GM12873 (cell line): Measurements from ENCODE around the gene COL7A1.

Experiments
- TF ChIP-seq, protein P1 (sequence below): IDR thresholded peaks from 2 replicates; pipeline ENCODE4 v1.5.1; 2012; ENCODE audit warnings: low read depth, mild to moderate bottlenecking, moderate library complexity, low read length, control low read depth; ENCODE audit not compliant: insufficient read depth; ENCODE audit errors: missing control alignments

COL7A1 gene

DNA sequence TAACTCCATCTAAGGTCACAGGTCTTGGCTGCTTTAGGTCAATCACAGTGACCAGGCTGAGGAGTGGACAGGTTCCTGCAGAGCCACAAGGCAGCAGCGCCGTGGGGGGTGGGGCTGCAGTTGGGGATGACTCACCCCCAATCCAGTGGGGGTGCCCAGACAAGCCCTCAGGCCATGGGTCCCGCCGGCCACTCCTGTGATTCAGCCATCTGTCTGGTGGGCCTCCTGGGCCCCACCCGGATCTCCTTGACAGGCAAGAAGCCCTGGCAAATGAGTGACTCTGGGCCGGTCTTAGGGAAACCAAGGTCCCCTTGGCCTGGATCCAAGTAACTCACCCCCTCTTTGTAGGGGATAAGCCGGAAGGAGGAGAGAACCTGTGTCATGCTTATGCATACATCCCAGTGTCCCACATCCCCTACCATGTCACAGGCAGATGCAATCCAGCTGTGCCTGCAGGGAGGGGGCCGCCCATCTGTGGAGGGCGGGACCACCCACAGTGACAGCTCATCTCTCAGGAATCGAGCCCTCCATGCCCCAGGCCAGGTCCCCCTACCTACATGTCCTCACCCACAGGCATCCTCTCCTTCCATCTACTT is 495 bp upstream of the COL7A1 start:
- TF ChIP-seq, protein P1, sequence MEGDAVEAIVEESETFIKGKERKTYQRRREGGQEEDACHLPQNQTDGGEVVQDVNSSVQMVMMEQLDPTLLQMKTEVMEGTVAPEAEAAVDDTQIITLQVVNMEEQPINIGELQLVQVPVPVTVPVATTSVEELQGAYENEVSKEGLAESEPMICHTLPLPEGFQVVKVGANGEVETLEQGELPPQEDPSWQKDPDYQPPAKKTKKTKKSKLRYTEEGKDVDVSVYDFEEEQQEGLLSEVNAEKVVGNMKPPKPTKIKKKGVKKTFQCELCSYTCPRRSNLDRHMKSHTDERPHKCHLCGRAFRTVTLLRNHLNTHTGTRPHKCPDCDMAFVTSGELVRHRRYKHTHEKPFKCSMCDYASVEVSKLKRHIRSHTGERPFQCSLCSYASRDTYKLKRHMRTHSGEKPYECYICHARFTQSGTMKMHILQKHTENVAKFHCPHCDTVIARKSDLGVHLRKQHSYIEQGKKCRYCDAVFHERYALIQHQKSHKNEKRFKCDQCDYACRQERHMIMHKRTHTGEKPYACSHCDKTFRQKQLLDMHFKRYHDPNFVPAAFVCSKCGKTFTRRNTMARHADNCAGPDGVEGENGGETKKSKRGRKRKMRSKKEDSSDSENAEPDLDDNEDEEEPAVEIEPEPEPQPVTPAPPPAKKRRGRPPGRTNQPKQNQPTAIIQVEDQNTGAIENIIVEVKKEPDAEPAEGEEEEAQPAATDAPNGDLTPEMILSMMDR: no peak

DNA sequence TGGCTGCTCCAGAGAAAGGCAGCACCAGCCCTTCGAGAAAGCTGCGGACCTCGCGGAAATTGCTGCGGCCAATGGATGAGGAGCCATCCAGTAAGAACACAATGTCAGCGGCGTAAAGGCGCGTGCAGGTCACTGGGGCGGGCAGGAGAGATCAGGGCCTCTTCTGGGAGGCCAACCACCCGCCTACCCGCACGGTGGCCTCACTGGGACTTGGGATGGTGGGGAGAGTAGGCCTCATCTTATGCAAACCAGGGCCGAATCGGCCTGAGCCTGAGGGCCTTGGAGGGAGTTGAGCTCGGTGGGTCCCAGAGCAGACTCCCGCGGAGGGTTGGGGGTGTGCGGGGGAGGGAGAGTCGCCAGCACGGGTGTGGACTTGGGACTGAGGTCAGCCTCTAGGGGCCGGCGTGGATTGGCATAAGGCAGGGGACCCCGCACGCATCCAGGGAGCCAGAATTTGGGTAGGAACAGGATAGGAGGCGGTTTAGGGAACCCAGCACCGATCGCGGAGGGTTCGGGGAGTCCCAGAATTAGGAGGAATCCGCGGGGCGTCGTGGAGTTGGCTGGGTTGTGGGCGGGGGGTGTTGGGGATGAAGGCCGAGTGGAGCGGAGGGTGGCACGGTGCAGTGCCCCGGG is 596 bp downstream of the COL7A1 start:
- TF ChIP-seq, protein P1: no peak

DNA sequence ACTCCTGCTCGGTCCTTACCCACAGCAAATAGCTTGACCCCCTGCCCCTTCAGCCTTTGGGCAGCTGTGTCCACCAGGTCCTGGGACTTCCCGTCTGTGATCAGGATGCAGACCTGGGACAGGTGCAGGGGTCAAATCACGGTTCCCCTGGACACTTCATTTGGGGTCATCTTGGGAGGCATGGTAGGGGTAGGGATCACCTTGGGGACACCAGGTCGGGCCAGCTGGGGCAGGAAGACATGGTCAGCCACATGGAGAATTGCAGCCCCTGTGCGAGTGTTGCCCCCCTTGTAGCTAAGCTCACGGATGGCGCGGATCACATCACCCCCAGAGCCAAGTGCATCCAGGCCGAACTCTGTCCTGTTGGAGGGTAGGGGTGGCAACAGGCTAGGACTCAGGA is 1.8 kb downstream of the COL7A1 start:
- TF ChIP-seq, protein P1: no peak

DNA sequence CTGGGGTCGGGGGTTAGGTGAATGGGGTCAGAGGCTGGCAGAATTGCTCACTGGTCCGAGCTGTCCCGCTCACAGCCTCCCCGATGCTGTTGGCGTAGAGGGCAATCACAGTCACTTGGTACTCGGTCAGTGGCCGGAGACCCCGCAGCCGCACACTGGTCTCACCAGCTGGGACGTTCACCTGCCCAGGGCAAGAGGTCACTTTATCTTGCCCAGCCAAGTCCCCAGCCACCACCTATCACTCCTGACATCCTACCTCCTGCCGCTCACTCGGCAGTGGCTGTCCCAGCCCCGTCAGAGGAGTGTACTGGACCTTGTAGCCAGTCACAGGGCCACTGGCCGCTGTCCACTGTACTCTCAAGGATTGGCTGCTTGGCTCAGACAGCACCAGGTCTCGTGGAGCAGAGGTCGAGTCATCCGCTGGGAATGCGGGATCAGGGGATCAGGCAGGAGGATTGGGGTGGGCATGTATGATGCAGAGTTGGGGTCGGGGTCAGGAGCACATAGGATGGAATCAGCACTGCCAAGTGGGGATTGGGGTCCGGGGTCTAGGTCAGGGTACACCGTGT is 2.5 kb downstream of the COL7A1 start:
- TF ChIP-seq, protein P1: no peak

DNA sequence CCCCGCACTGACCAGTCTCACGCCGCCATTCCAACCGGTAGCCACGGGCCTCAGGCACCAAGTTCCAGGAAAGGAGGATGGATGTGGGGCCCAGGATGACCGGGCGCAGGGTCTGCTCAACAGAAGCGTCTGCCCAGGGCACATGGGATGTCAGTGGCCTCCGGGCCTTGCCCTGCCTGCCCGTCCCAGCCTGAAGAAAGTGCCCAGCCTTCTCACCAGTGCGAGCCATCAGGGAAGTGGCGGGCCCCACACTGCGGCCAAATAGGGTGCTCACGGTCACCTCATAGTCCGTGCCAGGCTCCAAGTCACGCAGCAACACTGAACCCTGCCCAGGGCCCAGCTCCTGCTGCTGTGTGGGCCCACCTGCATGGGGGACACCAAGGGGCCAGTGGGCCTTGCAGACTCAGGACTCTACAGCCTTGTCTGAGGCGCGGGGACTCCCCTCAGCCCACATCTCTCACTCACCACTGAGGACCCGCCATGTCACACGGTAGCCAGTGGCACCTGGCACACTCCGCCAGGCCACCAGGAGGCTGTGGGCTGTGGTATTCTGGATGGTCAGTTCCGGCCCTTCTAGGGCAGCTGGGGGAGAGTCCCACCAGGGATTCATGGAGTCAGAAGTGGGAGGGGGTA is 3.1 kb downstream of the COL7A1 start:
- TF ChIP-seq, protein P1: no peak

DNA sequence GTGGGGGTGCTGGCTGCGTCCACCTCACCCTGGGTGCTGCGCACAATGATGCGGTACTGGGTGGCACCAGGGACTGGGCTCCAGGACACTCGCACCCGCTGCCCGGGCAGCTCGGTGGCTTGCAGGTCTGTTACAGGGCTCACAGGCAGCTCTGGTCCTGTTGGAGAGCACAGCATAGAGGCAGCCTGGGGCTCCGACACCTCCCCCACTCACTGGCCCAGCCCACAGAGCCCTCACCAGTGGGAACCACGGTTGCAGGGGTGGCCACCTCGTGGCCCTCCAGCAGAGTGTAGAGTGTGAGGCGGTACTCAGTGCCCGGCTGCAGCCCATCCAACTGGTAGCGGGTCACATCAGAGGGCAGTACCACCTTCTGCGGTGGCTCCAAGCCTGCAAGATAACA is 3.7 kb downstream of the COL7A1 start:
- TF ChIP-seq, protein P1: no peak

DNA sequence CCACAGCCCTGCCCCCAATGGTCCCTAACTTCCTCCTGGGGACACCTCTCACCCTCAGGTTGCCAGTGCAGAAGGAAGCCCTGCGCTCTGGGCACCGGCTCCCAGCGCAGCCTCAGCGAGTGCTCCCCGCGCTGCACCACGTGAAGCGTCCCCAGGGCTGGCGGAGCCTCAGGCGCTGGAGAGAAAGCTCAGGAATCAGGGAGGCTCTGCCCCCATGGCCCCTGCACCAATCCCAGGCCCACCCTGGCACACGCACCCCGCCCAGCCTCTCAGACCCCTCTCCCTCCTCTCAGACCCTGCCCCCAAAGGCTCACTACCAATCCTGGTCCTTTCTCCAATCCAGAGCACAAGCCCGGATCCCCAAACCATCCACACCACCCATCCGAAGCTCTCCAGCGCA is 6.9 kb downstream of the COL7A1 start:
- TF ChIP-seq, protein P1: no peak
